Pancreas (tissue), 10 donors: Measurements from ENCODE around the gene SHC4. TPM values are rescaled to one million over a fixed set of nuclear protein-coding genes. Genes with fewer than 3 reads are reported as not detected.

Source experiments
- ATAC-seq, 4 donors: fragments of 200-7000 bp; cut with Tn5 transposase; one replicate each; pipeline versions ENCODE4 v1.8.0 to v1.9.1; 2020; ENCODE audit warnings: mild to moderate bottlenecking in 4 of 4, moderate library complexity in 4 of 4
- DNase-seq, 6 donors: peaks; one replicate each; pipeline ENCODE4 v3.0.0-alpha.2; 2020
- FAIRE-seq: peaks from 2 replicates; lab custom pipeline; 2012; peaks lifted over from hg19 to GRCh38; lab: Jason Lieb, UNC
- H3K27ac ChIP-seq, 4 donors: fragments of 200-600 bp; sonication (generic); 1 replicate in 3 of 4; 2 replicates in 1 of 4; pipeline versions ENCODE4 v1.5.0 to v1.8.0; 2020
- H3K27me3 ChIP-seq, 4 donors: fragments of 200-600 bp; one replicate each; pipeline ENCODE4 v1.8.0; 2021
- H3K36me3 ChIP-seq, 3 donors: fragments of 200-600 bp; sonication (generic) in 1 of 3; one replicate each; pipeline versions ENCODE4 v1.5.0 to v1.8.0; 2020 to 2021
- H3K4me1 ChIP-seq, 3 donors: fragments of 200-600 bp; one replicate each; pipeline ENCODE4 v1.8.0; 2021
- H3K4me3 ChIP-seq, 4 donors: fragments of 200-600 bp; sonication (generic) in 2 of 4; one replicate each; pipeline versions ENCODE4 v1.5.0 to v1.8.0; 2020 to 2021
- H3K9me3 ChIP-seq, 4 donors: fragments of 200-600 bp; one replicate each; pipeline ENCODE4 v1.8.0; 2021
- whole genome bisulfite sequencing, 2 donors: extraction: QIAGEN DNeasy Blood & Tissue Kit; methylation state at CpG; one replicate each; pipeline ENCODE4 v1.1.7; 2013; 5-methylcytosine and 5-hydroxymethylcytosine counted together
- intact Hi-C, 3 donors: fragments of 100-400 bp; cut with DNase I; formaldehyde crosslinking; loops; one replicate each; pipeline versions ENCODE4 v1.11.1 to v1.14.2; 2022
- polyA plus RNA-seq, 2 donors: library from polyadenylated mRNA; stranded (reverse); fragments of 200-250 nt; gene quantifications; one replicate each; pipeline ENCODE4 v1.2.3, GENCODE V29; 2013
- total RNA-seq, 6 donors: library from RNA; stranded (reverse); fragmentation: NEBNext Ultra II Directional in 4 of 6; extraction: Animal tissue kit (Norgen Biotek cat#: 25700) in 4 of 6; gene quantifications; one replicate each; pipeline versions ENCODE4 v1.2.1 to v1.2.4, GENCODE V29; 2021 to 2023
- TF ChIP-seq, protein P1 (sequence below), 4 donors: fragments of 200-600 bp; sonication (generic) in 3 of 4; IDR thresholded peaks; one replicate each; pipeline versions ENCODE4 v1.5.0 to v1.8.0; 2021; ENCODE audit warnings: antibody characterized with exemption in 4 of 4
- donor health status: healthy with polysubstance abuse.
- donor health status: DM: no; HTN: no; CAD: no; lungs with moderate emphysema.
- donor health status: DM: no; HTN: no; CAD: no.
- donor health status: control.
- donor health status: control.
- donor health status: Bipolar disorder and iron deficiency.
- donor health status: DM: yes; HTN: yes; CAD: no.
- donor health status: DM: no; HTN: no; CAD: no.
- donor health status: DM: no; HTN: no; CAD: no.
- donor health status: DM: yes; HTN: yes; CAD: no.

The SHC4 gene
- total and polyA plus RNA-seq, 8 donors: 0.03 to 0.24 (median 0.17) TPM; not detected in 1

DNA sequence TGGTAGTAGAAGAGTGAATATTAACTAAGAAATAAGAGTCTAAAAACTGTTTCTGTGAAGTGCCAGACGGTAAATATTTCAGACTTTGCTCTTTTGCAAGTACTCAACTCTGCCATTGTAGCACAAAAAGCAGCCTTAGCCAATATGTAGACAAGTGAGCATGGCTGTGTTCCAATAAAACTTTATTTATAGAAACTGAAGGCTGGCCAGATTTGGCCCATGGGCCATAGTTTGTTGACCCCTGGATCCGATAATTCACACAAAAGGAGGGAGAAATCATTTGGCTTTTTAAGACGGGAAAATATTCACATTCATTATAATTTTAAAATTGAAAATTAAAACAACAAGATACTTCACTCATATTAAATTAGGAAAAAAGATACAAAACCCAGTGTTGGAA lies 70.4 kb downstream of the SHC4 start:
- 66 to 72% methylated on average over 3 of the region's 3 CpGs for WGBS, 2 donors
- intact Hi-C loops: no loop called here

DNA sequence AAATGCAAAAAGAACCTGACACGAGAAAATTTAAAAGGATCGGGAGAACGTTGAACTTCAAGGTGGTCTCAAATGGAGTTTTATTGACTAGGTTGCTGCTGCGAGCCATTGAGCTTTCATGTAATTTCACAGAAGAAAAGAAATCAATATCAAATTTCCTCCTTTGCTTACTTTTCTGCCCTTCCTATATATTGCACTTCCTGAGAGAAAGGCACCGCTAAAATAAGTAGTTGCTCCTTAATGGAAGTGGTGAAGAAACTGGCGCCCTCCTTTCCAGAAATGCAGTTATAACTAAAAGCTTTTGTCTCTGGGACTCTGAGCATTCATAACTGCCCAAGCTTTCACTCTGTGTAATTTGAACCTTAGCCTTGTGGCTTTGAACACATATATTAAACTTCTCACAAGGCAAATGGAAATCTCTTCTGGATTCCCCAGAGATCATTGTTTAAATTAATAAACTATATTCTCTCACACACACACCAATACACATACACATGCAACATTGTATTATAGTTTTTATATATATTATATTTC lies 72.4 kb downstream of the SHC4 start:
- no peaks in the 10 kb centered on the region for H3K9me3 ChIP-seq
- no peaks in the 10 kb centered on the region for H3K4me1 ChIP-seq
- intact Hi-C loops: no loop called here
- H3K36me3 ChIP-seq: no peaks in the 10 kb centered on the region
- no peak for DNase-seq
- TF ChIP-seq, protein P1, sequence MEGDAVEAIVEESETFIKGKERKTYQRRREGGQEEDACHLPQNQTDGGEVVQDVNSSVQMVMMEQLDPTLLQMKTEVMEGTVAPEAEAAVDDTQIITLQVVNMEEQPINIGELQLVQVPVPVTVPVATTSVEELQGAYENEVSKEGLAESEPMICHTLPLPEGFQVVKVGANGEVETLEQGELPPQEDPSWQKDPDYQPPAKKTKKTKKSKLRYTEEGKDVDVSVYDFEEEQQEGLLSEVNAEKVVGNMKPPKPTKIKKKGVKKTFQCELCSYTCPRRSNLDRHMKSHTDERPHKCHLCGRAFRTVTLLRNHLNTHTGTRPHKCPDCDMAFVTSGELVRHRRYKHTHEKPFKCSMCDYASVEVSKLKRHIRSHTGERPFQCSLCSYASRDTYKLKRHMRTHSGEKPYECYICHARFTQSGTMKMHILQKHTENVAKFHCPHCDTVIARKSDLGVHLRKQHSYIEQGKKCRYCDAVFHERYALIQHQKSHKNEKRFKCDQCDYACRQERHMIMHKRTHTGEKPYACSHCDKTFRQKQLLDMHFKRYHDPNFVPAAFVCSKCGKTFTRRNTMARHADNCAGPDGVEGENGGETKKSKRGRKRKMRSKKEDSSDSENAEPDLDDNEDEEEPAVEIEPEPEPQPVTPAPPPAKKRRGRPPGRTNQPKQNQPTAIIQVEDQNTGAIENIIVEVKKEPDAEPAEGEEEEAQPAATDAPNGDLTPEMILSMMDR (IDR thresholded peaks at IDR 0.05): no peak
- no peak for FAIRE-seq
- no peak overlapping the region for H3K27ac ChIP-seq
- no peak for ATAC-seq
- peaks cover 0 to 4% (median 0%) of the 10 kb centered on the region in 4 donors for H3K27me3 ChIP-seq
- H3K4me3 ChIP-seq: no peak overlapping the region
- WGBS, 2 donors: 28 to 32% methylated on average over 6 of the region's 6 CpGs

More for the DNA sequence above, 70.4 kb downstream of the SHC4 start:
- DNase-seq: no peak
- FAIRE-seq: no peak
- Histone ChIP-seq H3K4me3 (no peak overlapping the region), H3K4me1 (no peaks in the 10 kb centered on the region), H3K36me3 (no peaks in the 10 kb centered on the region), H3K9me3 (no peaks in the 10 kb centered on the region), H3K27ac (no peak overlapping the region), H3K27me3 (no peaks in the 10 kb centered on the region)
- TF ChIP-seq, protein P1 (IDR thresholded peaks at IDR 0.05): no peak
- no peak for ATAC-seq

DNA sequence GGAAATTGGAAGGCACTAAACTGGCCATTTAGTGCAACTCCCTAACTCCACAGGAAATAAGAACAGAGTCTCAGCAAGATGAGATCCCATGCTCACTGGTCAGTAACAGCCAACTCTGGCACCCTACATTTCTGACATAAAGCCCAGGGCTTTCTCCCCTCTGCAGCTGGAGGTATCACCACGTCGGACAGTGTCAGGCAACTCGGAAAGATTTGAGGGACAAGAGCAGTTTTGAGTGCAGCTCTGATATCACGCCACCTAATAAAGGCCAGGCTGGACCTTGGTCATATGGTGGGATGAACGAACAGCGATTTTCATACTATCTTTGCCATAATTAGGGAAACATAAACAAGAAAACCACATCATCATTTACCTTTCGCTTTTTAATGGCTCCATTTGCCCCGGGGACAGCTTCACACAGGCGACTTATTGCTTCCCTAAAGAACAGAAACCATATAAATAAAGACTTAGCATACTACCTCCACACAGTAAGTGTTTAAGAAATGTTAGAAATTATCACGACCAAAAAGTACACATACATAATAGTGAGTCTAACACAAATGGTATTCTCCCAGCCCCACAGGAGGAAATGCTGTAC lies 73.2 kb downstream of the SHC4 start:
- DNase-seq (no peak), ATAC-seq (no peak), FAIRE-seq (no peak)
- Histone ChIP-seq H3K4me1 (no peaks in the 10 kb centered on the region), H3K27ac (no peak overlapping the region), H3K36me3 (no peaks in the 10 kb centered on the region), H3K27me3 (peaks cover 0 to 4% (median 0%) of the 10 kb centered on the region in 4 donors), H3K9me3 (no peaks in the 10 kb centered on the region), H3K4me3 (no peak overlapping the region)
- TF ChIP-seq, protein P1 (IDR thresholded peaks at IDR 0.05): no peak
- 64 to 65% methylated on average over 10 of the region's 10 CpGs for WGBS, 2 donors
- intact Hi-C loops: no loop called here

DNA sequence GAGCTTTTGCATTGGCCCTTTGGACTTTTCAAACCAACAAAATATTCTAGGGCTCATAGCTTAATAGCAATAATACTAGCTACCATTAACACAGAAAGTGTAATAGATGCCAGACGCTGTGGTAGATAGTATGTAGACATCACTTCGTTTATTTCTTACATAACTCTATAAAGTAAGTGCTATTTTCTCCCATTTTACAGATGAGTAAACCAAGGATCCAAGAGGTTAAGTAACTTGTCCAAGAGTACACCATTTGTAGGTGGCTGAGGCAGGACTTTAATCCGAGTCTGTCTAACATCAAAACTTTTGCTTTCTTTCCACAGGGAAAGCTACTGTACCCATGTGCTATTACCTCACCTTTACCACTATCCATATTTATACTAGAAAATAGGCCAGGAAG lies 73.8 kb downstream of the SHC4 start:
- WGBS, 2 donors: 71 to 74% methylated on average over 3 of the region's 3 CpGs
- Histone ChIP-seq H3K4me1 (no peaks in the 10 kb centered on the region), H3K9me3 (no peaks in the 10 kb centered on the region), H3K27ac (no peak overlapping the region), H3K36me3 (no peaks in the 10 kb centered on the region), H3K27me3 (peaks cover 0 to 4% (median 0%) of the 10 kb centered on the region in 4 donors), H3K4me3 (no peak overlapping the region)
- FAIRE-seq (no peak), ATAC-seq (no peak), DNase-seq (no peak)
- TF ChIP-seq, protein P1 (IDR thresholded peaks at IDR 0.05): no peak
- intact Hi-C loops: no loop called here

DNA sequence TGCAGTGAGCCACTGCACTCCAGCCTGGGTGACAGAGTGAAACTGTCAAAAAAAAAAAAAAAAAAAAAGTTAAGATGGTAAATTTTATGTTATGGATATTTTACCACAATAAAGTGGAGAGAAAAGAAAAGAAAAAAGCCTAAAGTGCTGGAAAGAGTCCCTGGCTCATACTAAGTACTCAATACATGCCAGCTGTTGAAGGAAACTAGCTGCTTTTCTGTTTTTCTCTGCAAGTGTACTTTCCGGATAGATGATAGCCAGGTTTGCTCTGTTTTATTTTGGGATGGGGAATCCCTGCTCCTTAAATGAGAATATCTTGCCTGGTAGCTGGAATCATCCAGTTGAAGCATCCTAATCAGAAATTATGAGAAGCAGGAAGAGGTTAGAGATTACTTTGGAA lies 74.9 kb downstream of the SHC4 start:
- DNase-seq (no peak), ATAC-seq (no peak), FAIRE-seq (no peak)
- H3K4me3 ChIP-seq: no peak overlapping the region
- intact Hi-C loops: no loop called here
- TF ChIP-seq, protein P1 (IDR thresholded peaks at IDR 0.05): no peak
- no peak overlapping the region for H3K27ac ChIP-seq
- no peaks in the 10 kb centered on the region for H3K36me3 ChIP-seq
- H3K4me1 ChIP-seq: no peaks in the 10 kb centered on the region
- WGBS, 2 donors: 75 to 86% methylated on average over 1 of the region's 1 CpG
- peaks cover 0 to 4% (median 0%) of the 10 kb centered on the region in 4 donors for H3K27me3 ChIP-seq
- H3K9me3 ChIP-seq: no peaks in the 10 kb centered on the region
